ENCODE measurements around the gene ZNF19. TPM values are rescaled to one million over a fixed set of nuclear protein-coding genes. Genes with fewer than 3 reads are reported as not detected.

Gene ZNF19
- total and polyA plus RNA-seq, 2 experiments from 2014 or later, result 4.5 to 7.0 TPM

DNA sequence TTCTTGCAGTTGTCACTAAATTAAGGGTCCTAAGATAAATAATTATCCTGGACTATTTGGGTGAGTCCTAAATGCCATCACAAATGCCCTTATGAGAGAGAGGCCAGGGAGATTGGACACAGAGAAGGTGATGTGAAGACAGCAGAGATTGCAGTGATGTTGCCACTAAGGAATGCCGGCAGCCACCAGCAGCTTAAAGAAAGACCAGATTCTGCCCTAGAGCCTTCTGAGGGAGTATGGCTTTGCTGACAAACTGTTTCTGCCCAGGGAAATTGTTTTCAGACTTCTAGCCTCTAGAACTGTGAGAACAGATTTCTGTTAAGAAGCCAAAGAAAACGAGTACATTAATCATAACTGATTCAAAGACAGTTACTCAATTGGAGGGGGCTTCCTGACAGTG, 17.1 kb downstream of the ZNF19 start:
- Histone ChIP-seq H3K27ac (no peak overlapping the region), H3K9me3 (ENCODE audit: low read depth) (no peaks in the 10 kb centered on the region), H3K4me1 (ENCODE audit: low read depth) (no peaks in the 10 kb centered on the region), H3K27me3 (no peaks in the 10 kb centered on the region), H3K36me3 (peaks cover 7% of the 10 kb centered on the region), H3K4me3 (no peak overlapping the region)
- no peak for DNase-seq (ENCODE audit: low read depth in 1 of 2, low spot score in 1 of 2)
- TF ChIP-seq, protein P1, sequence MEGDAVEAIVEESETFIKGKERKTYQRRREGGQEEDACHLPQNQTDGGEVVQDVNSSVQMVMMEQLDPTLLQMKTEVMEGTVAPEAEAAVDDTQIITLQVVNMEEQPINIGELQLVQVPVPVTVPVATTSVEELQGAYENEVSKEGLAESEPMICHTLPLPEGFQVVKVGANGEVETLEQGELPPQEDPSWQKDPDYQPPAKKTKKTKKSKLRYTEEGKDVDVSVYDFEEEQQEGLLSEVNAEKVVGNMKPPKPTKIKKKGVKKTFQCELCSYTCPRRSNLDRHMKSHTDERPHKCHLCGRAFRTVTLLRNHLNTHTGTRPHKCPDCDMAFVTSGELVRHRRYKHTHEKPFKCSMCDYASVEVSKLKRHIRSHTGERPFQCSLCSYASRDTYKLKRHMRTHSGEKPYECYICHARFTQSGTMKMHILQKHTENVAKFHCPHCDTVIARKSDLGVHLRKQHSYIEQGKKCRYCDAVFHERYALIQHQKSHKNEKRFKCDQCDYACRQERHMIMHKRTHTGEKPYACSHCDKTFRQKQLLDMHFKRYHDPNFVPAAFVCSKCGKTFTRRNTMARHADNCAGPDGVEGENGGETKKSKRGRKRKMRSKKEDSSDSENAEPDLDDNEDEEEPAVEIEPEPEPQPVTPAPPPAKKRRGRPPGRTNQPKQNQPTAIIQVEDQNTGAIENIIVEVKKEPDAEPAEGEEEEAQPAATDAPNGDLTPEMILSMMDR (IDR thresholded peaks at IDR 0.05; ENCODE audit: low read depth, low read length), result no peak

DNA sequence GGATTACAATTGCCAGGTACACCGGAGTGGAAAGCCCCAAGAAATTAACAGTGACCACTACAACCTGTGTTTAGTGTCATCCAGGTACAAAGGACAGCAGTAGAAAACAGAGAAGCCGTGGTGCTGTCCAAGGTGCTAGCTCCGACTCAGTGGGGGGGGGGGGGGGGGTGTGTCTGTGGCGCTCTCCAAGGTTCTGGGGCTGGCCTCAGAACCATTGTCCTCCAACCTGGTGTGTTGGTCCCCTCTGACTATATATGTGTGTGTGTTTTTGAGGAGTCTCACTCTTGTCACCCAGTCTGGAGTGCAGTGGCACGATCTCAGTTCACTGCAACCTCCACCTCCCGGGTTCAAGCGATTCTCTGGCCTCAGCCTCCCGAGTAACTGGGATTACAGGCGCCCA, 21.3 kb downstream of the ZNF19 start:
- H3K27ac ChIP-seq, result no peak overlapping the region

DNA sequence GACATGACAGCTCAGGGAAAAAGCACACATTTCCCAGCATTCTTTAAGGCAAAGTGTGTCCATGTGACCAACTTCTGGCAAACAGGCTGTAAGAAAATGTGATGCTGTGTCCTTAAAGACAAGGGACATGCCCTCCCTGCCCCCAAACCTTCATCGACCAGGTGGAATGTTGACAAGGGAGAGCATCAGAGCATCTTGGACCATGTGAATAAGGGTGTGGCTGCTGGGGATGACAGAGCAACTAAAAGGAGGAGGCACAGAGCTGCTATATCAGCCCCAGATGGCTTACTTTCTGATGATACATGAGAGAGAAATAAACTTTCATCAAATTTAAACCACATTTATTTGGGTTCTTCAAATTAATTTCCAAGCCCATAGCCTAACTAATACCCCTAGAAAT, 24.9 kb downstream of the ZNF19 start:
- TF ChIP-seq, protein P1 (IDR thresholded peaks at IDR 0.05; ENCODE audit: low read depth, low read length), result no peak

More for the DNA sequence above, 21.3 kb downstream of the ZNF19 start:
- Histone ChIP-seq H3K4me3 (no peak overlapping the region), H3K9me3 (ENCODE audit: low read depth) (no peaks in the 10 kb centered on the region), H3K4me1 (ENCODE audit: low read depth) (no peaks in the 10 kb centered on the region), H3K36me3 (no peaks in the 10 kb centered on the region), H3K27me3 (no peaks in the 10 kb centered on the region)
- peak; percentile 46 to 81 for DNase-seq (ENCODE audit: low read depth in 1 of 2, low spot score in 1 of 2)
- TF ChIP-seq, protein P1 (IDR thresholded peaks at IDR 0.05; ENCODE audit: low read depth, low read length), result no peak

DNA sequence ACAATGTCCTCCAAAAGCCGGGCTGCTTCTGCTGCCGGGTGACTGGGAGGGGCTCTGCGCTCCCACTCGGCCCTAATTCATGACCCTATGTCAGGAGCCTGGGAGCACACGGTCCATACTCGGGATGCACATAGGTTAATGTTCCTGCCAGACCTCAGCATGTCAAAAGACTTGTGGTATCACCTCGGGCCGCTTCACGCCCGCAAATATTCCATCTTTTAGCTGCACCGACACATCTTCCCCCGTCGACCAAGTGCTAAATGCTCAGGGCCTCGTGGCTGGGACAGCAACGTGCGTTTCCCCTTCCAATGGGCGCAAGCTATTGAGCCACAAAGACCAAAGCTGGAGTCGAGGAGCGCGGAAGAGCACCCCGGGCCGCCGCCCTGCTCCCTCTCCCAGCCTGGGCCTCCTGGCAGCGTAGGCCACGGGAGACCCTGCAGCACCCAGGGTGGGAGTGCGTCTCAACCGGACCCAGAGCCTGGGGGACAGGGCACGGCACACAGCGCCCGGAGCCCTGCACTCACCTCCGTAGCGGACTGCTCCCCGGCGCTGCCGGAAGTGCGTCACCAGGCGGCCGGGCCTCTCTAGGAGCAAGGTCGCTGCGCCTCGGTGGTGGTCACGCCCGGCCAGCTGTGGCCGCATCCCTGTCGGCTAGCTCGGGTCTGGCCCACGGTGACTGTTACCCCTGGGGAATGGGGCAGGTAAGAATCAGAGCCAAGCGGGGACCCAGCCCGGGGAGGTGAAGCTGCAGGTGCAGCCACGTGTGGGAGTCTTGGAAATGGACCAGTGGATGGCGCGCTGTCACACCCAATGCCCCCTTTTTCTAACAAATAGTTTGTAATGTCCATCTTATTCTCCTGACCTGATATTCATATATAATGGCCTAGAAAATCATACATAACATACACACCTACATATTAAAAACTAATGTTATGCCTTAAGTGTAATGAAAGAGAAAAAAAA, 27.2 kb downstream of the ZNF19 start, which contains the start of gene ZNF23:
Gene ZNF23 (minus strand): TSS at position 562 of the 963 bp plus-strand sequence. CDS start 5,451 bp downstream, outside the sequence.
- Histone ChIP-seq H3K36me3 (no peaks in the 10 kb centered on the region), H3K27ac (peak within 1 kb of the TSS; percentile 83), H3K4me3 (peak within 1 kb of the TSS; percentile 92), H3K9me3 (ENCODE audit: low read depth) (no peaks in the 10 kb centered on the region), H3K27me3 (no peaks in the 10 kb centered on the region), H3K4me1 (ENCODE audit: low read depth) (peaks cover 9% of the 10 kb centered on the region)
- DNase-seq (ENCODE audit: low read depth in 1 of 2, low spot score in 1 of 2), result peak; percentile 82 to 89
- TF ChIP-seq, protein P1 (IDR thresholded peaks at IDR 0.05; ENCODE audit: low read depth, low read length), result no peak

More for the DNA sequence above, 24.9 kb downstream of the ZNF19 start:
- H3K27ac ChIP-seq, result no peak overlapping the region
- no peaks in the 10 kb centered on the region for H3K27me3 ChIP-seq
- no peak overlapping the region for H3K4me3 ChIP-seq
- H3K36me3 ChIP-seq, result no peaks in the 10 kb centered on the region
- H3K4me1 ChIP-seq (ENCODE audit: low read depth), result peaks cover 9% of the 10 kb centered on the region
- H3K9me3 ChIP-seq (ENCODE audit: low read depth), result no peaks in the 10 kb centered on the region
- no peak for DNase-seq (ENCODE audit: low read depth in 1 of 2, low spot score in 1 of 2)

DNA sequence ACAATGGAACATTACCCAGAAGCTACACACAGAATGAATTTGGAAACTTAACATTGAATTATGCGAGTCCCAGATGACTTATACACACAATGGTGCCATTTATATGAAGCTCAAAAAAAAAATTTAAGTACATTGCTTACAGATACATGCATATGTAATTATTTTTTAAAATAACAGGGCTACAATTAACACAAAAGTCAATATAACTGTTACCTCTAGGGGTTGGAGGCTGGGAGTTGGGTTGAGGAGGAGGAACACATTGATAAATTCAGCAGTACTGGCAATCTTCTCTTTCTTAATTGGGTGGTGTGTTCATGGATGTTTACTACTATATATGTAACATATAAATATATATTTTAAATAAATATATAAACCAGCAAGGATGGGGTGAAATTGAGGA, 28.2 kb downstream of the ZNF19 start:
- no peaks in the 10 kb centered on the region for H3K9me3 ChIP-seq (ENCODE audit: low read depth)
- H3K4me1 ChIP-seq (ENCODE audit: low read depth), result peaks cover 9% of the 10 kb centered on the region
- peak overlapping the region; percentile 92 for H3K4me3 ChIP-seq
- no peak for DNase-seq (ENCODE audit: low read depth in 1 of 2, low spot score in 1 of 2)
- TF ChIP-seq, protein P1 (IDR thresholded peaks at IDR 0.05; ENCODE audit: low read depth, low read length), result no peak
- H3K27me3 ChIP-seq, result no peaks in the 10 kb centered on the region
- no peak overlapping the region for H3K27ac ChIP-seq
- H3K36me3 ChIP-seq, result no peaks in the 10 kb centered on the region

Data from cardiac muscle cell (in vitro differentiated cells and primary cell).